OCI-LY1 (cell line): ENCODE results near the gene C2orf68.

Experiments
- EZH2 ChIP-seq: fragments of 200-600 bp; sonication (generic), shearing (Covaris generic); IDR thresholded peaks from 2 replicates; pipeline ENCODE4 v1.8.0; 2017; ENCODE audit warnings: borderline replicate concordance, mixed run types, mild to moderate bottlenecking, antibody characterized with exemption, low read length, moderate library complexity, mixed read lengths
- TF ChIP-seq, protein P1 (sequence below): fragments of 200-600 bp; sonication (generic), shearing (Covaris generic); IDR thresholded peaks from 2 replicates; pipeline ENCODE4 v1.5.1; 2017; ENCODE audit warnings: mild to moderate bottlenecking, antibody characterized with exemption, low read length, moderate library complexity, mixed read lengths

DNA sequence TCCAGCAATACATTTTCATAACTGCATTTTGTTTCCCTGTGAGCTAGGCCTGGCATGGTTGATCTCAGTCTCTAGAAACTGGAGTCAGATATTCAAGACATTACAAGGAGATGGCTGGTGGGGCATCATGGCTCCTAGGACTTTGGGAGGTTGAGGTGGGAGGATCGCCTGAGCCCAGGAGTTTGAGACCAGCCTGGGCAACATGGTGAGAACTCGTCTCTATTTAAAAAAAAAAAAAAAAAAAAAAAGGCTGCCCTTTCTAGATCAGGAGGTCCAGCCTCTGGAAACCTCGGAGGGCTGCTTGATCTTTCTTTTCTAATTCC lies 34.8 kb downstream of the C2orf68 start:
- TF ChIP-seq, protein P1, sequence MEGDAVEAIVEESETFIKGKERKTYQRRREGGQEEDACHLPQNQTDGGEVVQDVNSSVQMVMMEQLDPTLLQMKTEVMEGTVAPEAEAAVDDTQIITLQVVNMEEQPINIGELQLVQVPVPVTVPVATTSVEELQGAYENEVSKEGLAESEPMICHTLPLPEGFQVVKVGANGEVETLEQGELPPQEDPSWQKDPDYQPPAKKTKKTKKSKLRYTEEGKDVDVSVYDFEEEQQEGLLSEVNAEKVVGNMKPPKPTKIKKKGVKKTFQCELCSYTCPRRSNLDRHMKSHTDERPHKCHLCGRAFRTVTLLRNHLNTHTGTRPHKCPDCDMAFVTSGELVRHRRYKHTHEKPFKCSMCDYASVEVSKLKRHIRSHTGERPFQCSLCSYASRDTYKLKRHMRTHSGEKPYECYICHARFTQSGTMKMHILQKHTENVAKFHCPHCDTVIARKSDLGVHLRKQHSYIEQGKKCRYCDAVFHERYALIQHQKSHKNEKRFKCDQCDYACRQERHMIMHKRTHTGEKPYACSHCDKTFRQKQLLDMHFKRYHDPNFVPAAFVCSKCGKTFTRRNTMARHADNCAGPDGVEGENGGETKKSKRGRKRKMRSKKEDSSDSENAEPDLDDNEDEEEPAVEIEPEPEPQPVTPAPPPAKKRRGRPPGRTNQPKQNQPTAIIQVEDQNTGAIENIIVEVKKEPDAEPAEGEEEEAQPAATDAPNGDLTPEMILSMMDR: no peak
- TF ChIP-seq EZH2: no peak
